HG03095 (cell line): Measurements from ENCODE around the gene IFFO2.
"Not testable (repeated sequence)": the region's sequence is repeated elsewhere in the genome, so short reads cannot be mapped to it uniquely, and the experiment has no call there.

Source experiments
- ATAC-seq: cut with Tn5 transposase; IDR thresholded peaks from one replicate; pipeline ENCODE4 v1.9.1; 2021; ENCODE audit warnings: moderate library complexity; ENCODE audit not compliant: unreplicated experiment

Gene IFFO2

GRCh38 chr1:18878538-18879214 lies 77.8 kb downstream of the IFFO2 start:
- ATAC-seq: no peak

- ATAC-seq: no peak
Measured at GRCh38 chr1:18877282-18877681, 79.2 kb downstream of the IFFO2 start.

DNA sequence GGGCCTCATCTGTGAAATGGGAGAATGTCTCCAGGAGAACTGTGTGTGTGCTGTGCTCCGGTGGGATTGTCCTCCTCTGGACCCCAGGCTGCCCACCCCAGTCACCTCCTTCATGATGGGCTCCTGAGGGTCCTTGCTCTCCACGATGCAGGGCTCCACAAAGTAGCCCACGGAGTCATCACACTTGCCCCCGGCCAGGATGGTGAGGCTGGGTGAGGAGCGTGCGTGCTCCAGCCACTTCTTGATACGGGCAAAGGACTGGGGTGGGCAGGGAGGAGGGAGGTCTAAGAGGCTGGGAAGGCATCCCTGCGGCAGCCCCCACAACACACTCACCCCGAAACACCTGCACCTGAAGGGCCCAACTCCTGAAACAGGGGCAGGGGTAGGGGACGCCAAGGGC lies 80.3 kb downstream of the IFFO2 start:
- ATAC-seq: no peak

DNA sequence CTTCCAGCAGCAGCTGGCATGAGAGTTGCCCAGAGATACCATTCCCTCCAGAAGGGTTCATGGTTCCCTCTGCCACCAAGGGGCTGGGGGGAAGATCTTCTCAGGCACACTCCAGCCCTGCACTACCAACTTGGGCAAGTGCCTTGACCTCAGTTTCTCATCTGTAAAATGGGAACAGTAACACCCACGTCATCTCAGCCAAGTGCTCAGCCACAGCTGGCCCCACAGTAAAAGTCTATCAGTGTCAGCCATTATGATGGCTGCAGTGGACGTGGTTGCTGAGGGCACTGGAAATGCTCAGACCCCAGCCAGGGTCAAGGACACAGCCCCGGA lies 80.7 kb downstream of the IFFO2 start:
- ATAC-seq: no peak

GRCh38 chr1:18875107-18875795 lies 81.2 kb downstream of the IFFO2 start:
- no peak for ATAC-seq

GRCh38 chr1:18874600-18874999 lies 81.9 kb downstream of the IFFO2 start:
- no peak for ATAC-seq

DNA sequence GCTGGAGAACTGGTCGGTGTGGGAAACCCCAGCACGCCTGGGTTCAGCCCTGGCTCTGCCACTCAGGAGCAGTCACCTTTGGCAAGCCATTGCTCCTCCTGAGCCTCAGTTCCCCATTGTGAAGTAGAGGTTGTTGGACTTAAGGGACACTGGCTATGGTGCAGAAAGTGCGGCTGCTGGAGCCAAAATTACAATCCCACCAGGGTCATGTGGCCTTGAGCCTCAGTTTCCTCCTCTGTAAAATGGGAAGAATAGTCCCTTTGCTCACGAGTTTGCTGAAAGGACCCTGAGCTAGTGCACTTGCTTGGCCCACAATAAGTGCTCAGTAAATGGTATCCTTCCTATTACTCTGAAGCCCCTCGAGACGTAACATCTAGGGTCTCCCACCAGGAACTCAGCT lies 82.4 kb downstream of the IFFO2 start:
- no peak for ATAC-seq

DNA sequence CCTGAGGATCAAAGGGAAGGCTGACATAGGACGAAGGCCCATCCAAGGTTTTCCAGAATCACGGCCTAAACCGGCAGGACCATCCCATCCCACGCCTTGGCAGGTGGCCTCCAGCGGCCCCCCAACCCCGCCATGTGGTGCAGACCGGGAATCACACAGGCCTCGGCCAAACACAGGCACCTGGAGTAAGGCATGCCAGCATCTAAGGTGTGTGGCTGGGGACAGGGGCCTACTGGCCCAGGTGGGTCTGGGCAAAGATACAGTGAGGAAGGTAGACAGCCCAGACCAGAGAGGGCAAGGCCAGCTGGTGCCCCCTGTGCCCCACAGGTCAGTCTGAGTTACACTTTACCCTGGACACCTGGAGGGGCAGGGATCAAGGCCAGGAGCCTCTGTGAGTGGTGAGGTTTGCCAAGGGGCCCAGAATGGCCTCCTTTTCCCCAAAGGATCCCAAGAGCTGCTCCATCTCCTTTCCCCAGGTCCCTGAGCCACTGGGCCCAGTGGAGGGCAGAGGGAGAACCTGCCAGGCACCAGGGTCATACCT lies 84.3 kb downstream of the IFFO2 start:
- ATAC-seq: no peak

GRCh38 chr1:18871401-18872070 lies 84.9 kb downstream of the IFFO2 start:
- no peak for ATAC-seq

GRCh38 chr1:18870957-18871356 lies 85.5 kb downstream of the IFFO2 start:
- ATAC-seq: no peak

- not testable (repeated sequence) for ATAC-seq
Measured at GRCh38 chr1:18870595-18870865, 85.9 kb downstream of the IFFO2 start.

DNA sequence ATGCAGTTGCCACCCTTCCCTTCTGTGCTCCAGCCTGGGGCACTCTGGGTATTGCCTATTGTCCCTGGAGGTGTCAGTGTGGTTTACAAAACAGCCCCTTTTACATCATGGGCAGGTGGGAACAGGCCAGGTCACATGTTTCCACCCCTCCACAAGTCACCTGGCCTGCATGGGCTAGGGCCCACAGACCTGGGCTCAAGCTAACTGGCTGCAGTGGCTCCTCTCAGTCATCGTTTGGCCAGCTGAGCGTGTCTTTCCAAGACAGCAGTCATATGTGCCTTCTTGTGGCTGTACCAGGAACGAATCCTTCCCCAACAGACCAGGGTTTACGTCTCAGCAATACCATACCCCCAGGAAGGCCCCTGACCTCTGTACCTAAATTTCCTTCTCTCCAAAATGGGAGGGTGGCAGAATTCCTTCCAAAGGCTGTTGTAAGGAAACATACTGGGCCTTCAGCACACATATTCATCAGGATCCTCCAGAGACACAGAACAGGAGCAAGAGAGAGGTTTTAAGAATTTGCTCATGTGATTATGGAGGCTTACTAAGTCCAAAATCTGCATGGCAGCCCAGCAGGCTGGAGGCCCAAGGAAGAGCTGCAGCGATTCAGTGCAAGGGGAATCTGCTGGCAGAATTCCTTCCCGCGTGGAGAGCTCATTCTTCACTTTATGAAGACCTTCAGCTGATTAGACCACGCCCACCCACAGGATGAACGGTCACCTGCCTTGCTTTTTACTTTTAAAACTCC lies 86.5 kb downstream of the IFFO2 start:
- no peak for ATAC-seq

DNA sequence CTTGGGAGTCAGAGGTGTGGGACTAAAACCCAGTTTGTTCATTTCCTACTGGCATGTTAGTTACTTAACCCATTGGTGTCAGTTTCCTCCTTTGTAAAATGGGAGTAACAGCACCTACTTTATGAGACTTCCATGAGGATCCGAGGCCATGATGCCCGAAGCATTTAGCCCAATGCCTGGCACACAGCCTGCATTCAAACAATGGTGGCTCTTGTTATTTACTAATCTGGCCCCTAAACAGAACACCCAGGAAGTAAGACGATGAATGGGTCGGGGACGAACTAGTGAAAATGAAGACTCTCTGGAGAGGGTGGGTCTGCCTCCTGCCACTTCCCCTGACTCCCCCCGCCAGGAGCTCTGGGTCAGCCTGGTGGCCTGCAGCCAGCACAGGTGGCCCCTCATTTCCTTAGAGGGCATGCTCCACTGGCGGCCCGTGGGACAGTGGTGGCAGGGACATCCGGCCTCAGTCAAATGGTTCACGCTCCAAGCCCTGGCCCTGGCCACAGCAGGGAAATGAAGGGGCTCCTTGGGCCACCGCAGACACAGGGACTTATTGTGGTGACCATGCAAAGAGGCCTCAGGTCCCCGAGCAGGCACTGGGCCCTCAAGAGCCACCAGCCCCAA lies 87.6 kb downstream of the IFFO2 start:
- ATAC-seq: no peak

DNA sequence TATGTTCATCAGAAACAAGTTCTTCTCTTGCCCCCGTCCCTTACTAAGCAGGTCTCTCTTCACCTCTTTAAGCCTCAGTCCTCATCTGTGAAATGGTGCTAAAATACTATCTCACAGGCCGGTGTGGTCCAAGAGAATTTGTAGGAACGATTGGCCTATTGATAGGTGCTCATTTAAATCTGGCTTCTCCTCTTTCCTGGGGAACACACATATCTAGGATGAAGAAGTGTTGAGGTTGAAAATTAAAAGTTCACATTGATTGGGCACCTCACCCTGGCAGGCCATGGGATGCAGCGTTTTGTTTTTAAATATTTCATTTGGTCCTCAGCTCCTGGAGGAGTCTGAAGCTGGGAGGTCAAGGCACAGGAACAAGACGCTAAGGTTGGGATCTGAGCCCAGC lies 88.1 kb downstream of the IFFO2 start:
- ATAC-seq: no peak

DNA sequence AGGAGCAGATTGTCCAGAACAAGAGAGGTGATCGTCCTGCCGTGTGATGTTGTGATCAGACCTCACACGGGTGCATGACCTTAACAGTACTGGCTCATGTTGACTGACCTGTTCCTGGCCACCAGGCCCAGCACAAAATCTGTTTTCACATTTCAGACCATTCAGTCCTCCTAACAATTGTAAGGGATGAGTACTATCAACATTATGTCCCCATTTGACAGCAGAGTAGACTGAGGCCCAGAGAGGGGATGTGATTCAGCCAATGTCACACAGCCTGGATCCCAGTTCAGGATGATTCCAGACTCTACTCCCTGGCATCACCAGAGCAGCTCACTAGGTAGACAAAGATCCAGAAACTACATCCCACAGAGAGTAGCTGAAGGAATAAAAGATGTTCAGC lies 89.6 kb downstream of the IFFO2 start:
- ATAC-seq: no peak

DNA sequence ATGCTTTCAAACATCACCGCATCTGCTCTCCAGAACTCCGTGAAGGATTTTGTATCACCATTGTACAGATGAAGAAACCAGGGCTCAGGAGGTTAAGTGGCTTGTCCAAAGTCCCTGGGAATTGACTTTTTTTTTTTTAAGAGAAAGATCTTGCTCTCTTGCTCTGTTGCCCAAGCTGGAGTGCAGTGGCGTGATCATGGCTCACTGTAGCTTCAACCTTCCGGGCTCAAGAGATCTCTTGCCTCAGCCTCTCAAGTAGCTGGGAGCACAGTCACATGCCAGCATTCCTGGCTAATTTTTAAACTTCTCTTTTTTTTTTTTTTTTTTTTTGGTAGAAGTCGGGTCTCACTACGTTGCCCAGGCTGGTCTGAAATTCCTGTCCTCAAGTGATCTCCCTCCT lies 90.2 kb downstream of the IFFO2 start:
- no peak for ATAC-seq

- no peak for ATAC-seq
Measured at GRCh38 chr1:18865176-18865575, 91.3 kb downstream of the IFFO2 start.

DNA sequence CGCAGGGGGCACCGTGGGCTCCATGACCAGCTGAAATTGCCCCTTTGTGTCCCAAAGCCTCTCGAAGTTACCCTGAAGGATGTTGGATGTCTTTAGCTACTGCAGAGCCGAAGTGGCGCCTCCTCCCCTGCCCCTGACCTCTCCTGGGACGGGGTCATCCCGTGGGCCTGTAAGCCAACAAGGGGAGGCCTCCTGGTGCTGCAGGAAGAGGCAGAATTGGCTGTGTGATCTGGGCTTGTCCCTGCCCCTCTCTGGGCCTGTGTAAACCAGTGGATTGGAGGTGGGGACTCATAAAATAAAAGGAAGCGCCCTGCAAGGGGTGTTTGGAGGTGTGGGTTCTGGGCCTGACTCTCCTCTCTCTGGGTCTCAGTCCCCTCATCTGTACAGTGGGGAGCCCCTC lies 94.9 kb downstream of the IFFO2 start:
- ATAC-seq: no peak

GRCh38 chr1:18861082-18861481 lies 95.4 kb downstream of the IFFO2 start:
- no peak for ATAC-seq

- ATAC-seq: no peak
Measured at GRCh38 chr1:18859560-18859959, 96.9 kb downstream of the IFFO2 start, which contains the start of gene TAS1R2. Gene TAS1R2 (minus strand): TSS chr1:18859660. CDS start chr1:18859660, 0 bp downstream.

GRCh38 chr1:18858070-18858688 lies 98.3 kb downstream of the IFFO2 start:
- ATAC-seq: no peak
